Right cardiac atrium (tissue), 5 donors: ENCODE results near the gene ZNF804B. TPM values are rescaled to one million over a fixed set of nuclear protein-coding genes. Genes with fewer than 3 reads are reported as not detected.

Source experiments
- ATAC-seq, 2 donors: fragments of 200-7000 bp; cut with Tn5 transposase; one replicate each; pipeline versions ENCODE4 v1.8.0 to v1.9.1; 2020; ENCODE audit warnings: moderate library complexity in 2 of 2, mild to moderate bottlenecking in 1 of 2
- DNase-seq, 3 donors: peaks; one replicate each; pipeline ENCODE4 v3.0.0-alpha.2; 2020
- H3K27ac ChIP-seq: one replicate; pipeline ENCODE4 v1.5.1; 2013; ENCODE audit warnings: mild to moderate bottlenecking, low read length, control low read depth, moderate library complexity
- H3K27me3 ChIP-seq: one replicate; pipeline ENCODE4 v1.6.1; 2013; ENCODE audit not compliant: control insufficient read depth, insufficient read depth
- H3K4me1 ChIP-seq: one replicate; pipeline ENCODE4 v1.6.1; 2013; ENCODE audit warnings: low read length; ENCODE audit not compliant: control insufficient read depth, insufficient read depth
- H3K4me3 ChIP-seq: one replicate; pipeline ENCODE4 v1.5.1; 2013; ENCODE audit warnings: low read length, control low read depth
- H3K9me3 ChIP-seq: one replicate; pipeline ENCODE4 v1.6.1; 2013; ENCODE audit warnings: low read length; ENCODE audit not compliant: control insufficient read depth
- WGBS: extraction: QIAGEN DNeasy Blood & Tissue Kit; methylation state at CpG from one replicate; pipeline ENCODE4 v1.1.7; 2013; 5-methylcytosine and 5-hydroxymethylcytosine counted together
- intact Hi-C, 4 donors: fragments of 100-400 bp; cut with DNase I; formaldehyde crosslinking; loops; one replicate each; pipeline versions ENCODE4 v1.11.0 to v1.14.0; 2022 to 2023
- polyA plus RNA-seq: library from polyadenylated mRNA; stranded (reverse); fragments of 200-250 nt; gene quantifications from one replicate; pipeline ENCODE4 v1.2.3, GENCODE V29; 2013
- total RNA-seq, 4 donors: library from RNA; stranded (reverse); fragmentation: NEBNext Ultra II Directional; extraction: Animal tissue kit (Norgen Biotek cat#: 25700); gene quantifications; one replicate each; pipeline ENCODE4 v1.2.1, GENCODE V29; 2021
- donor health status: healthy with polysubstance abuse.
- donor health status: DM: no; HTN: yes; CAD: no.
- donor health status: DM: no; HTN: no; CAD: no.
- donor health status: DM: no; HTN: yes; CAD: no; lungs with severe emphysema.
- donor health status: DM: yes; HTN: yes; CAD: no.

The ZNF804B gene
- total and polyA plus RNA-seq, 5 donors: 0.02 to 0.48 (median 0.18) TPM

DNA sequence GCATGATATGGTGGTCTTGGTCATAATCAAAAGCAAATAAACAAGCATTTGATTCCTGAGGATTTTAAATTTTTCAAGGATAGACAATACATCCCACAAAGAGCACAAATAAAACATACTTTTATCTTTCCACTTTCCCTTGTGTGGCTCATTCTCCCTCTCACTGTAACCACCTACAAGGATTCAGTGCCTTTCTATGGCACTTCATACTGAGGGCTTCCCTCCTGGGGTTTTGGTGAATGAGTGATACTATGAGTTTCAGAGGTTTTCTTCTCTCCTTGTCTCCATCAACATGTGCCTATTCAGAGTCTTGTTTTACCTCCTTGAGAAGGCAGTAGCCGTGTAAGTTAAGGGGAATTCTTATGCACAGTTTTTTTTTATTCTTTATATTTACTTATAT, 332.1 kb downstream of the ZNF804B start:
- intact Hi-C loops: no loop called here

DNA sequence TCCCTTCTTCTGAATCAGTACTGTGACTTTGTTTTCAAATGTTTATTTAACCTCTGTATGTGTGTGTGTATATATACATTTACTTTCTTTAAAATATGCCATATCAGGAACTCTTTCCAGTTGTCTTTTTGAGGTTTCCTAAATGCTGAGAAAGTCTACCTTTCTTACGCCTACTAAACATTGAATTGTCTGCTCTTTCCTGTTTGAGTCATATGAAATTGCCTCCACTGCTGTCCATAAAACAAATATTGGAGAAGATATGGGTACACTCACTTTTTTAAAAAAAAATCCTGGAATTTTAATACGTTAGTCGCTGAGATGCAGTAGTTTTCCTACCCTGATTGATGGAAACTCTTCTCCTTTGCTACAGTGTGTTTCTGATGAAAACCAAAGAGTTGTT, 334.8 kb downstream of the ZNF804B start:
- no peak for DNase-seq
- intact Hi-C loops: no loop called here
- no peak overlapping the region for H3K27ac ChIP-seq
- H3K27me3 ChIP-seq: no peaks in the 10 kb centered on the region
- no peak for ATAC-seq
- WGBS: 81% methylated on average over 3 of the region's 3 CpGs
- H3K9me3 ChIP-seq: no peaks in the 10 kb centered on the region
- H3K4me3 ChIP-seq: no peak overlapping the region
- H3K4me1 ChIP-seq: no peaks in the 10 kb centered on the region

More for the DNA sequence above, 332.1 kb downstream of the ZNF804B start:
- Histone ChIP-seq H3K27me3 (no peaks in the 10 kb centered on the region), H3K27ac (no peak overlapping the region), H3K9me3 (no peaks in the 10 kb centered on the region), H3K4me1 (no peaks in the 10 kb centered on the region), H3K4me3 (no peak overlapping the region)
- ATAC-seq (no peak), DNase-seq (no peak)
- 85% methylated on average over 1 of the region's 1 CpG for WGBS

GRCh38 chr7:89103564-89103963, 344.1 kb downstream of the ZNF804B start:
- H3K27me3 ChIP-seq: no peaks in the 10 kb centered on the region
- DNase-seq (no peak), ATAC-seq (no peak)
- H3K9me3 ChIP-seq: no peaks in the 10 kb centered on the region
- intact Hi-C loops: no loop called here
- H3K27ac ChIP-seq: no peak overlapping the region
- no peaks in the 10 kb centered on the region for H3K4me1 ChIP-seq
- H3K4me3 ChIP-seq: no peak overlapping the region

DNA sequence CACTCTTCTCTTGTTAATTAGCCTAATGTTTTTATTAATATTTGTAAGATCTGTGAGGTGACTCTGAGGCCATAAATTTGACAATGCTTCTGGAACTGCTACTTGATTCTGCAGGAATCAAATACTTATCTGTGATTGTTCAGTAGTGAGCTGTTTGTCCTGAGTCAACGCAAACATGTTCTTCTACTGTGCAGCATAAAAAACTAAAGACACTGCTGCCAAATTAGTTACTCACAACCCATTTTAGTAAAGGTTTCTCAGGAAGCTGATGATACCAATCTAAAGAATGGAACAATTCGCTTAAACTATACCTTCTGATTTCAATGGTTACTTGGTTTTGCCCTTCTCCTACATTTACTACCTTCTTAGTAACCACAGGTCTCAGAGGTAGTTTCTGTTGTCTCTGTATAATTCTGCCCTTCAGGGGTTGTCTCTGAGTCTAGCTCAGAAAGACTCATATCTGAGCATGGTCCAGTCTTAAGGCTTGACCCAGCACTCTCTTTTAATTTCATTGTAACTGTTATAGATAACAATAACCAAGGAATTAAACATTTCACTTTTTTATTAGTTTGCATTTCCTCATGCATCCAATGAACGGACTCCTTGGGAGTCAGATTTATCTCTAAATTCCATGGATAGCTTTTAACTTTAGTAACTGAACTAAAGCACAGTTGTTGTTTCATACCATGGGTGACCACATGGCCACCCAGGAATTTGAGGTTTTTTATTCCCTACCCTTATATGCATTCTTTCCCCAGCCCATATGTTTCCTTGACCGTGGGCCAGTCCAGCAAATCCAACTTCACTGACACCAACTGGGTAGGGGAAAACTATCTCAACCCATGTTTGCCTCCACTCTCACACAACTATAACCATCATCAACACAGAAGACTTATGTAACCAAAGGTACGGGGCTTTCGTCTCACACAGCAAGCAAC, 345.5 kb downstream of the ZNF804B start:
- no peaks in the 10 kb centered on the region for H3K27me3 ChIP-seq
- H3K4me3 ChIP-seq: no peak overlapping the region
- DNase-seq: no peak
- no peak overlapping the region for H3K27ac ChIP-seq
- H3K4me1 ChIP-seq: no peaks in the 10 kb centered on the region
- no peaks in the 10 kb centered on the region for H3K9me3 ChIP-seq
- intact Hi-C loops: no loop called here
- ATAC-seq: no peak
- 76% methylated on average over 6 of the region's 6 CpGs for WGBS

DNA sequence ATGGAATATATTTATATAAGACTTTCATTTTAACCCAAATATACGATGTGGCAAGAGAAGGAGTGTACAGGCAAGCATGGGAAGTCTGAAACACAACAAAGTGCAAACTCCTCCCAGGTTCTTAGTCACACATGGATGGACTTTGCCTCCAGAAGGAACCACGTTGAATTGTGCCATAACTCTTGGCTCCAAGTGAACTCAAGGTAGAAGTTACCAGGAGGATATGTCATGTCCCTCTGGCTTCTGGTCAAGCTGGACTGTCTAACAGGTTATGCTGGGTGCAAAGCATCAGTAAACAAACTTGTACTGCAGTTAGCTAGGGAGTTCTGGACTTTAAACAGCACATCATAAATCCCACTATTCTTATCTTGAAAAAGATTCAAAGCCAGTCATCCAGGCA, 364.4 kb downstream of the ZNF804B start:
- DNase-seq (no peak), ATAC-seq (no peak)
- Histone ChIP-seq H3K4me1 (no peaks in the 10 kb centered on the region), H3K9me3 (no peaks in the 10 kb centered on the region), H3K27me3 (no peaks in the 10 kb centered on the region), H3K27ac (no peak overlapping the region), H3K4me3 (no peak overlapping the region)
- intact Hi-C loops: no loop called here
- WGBS: 64% methylated on average over 2 of the region's 2 CpGs

DNA sequence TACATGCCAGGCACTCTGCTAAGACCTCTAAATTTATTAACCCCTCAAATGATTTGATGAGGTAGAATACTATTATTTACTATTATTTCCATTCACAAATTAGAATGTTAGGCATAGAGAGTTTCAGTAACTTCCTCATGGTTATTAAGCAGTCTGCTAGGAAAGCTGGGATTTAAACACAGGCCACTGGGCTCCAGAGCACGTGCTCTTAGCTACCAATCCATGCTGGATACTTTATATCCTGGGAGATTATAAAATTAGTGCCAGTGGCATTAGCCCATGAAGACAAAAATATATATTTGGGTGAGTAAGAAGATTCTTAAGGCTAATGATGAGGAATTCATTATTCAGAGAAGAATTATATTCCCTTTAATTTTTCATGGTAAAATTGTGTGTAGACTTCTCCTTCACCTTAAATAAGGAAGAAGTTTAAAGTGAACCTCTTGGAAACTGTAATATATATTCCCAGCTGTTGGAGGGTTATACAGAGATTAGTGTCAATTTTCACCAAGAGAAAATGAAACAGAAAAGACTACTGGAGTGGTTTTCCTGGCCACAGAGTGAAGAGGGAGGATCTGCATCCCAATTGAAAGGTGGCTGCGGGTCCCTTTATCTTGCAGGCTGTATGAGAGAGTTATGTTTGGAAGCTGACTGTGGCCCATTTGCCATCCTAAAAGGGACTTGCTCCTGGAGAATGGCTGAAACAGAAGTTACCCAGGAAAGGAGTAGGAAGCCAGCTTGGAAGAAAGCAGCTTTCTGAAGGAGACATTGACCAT, 370.3 kb downstream of the ZNF804B start:
- Histone ChIP-seq H3K4me1 (peaks cover 1% of the 10 kb centered on the region), H3K9me3 (no peaks in the 10 kb centered on the region), H3K4me3 (no peak overlapping the region), H3K27ac (no peak overlapping the region), H3K27me3 (no peaks in the 10 kb centered on the region)
- intact Hi-C loops: no loop called here
- DNase-seq (no peak), ATAC-seq (no peak)
- 70% methylated on average over 2 of the region's 2 CpGs for WGBS

DNA sequence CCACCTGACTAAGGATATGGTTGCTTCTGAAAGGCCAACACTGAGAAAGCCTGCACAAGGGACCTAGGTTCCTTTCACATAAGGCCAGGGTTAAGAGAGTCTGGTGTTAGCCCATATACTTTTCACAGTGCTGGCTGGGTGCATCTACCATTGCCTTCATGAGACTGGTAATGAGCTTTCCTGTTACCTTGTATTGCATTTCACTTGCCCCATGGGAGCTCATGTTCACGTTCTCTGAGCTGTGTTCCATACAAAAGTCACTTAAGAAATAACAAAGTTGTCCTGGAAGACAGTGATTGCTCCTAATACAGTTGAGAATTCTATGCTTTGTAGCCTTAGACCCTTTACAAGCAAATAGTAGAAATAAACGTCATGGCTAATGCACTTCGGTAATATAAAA, 373.9 kb downstream of the ZNF804B start:
- intact Hi-C loops: no loop called here
- no peaks in the 10 kb centered on the region for H3K9me3 ChIP-seq
- H3K4me3 ChIP-seq: no peak overlapping the region
- no peak overlapping the region for H3K27ac ChIP-seq
- ATAC-seq (no peak), DNase-seq (no peak)
- H3K27me3 ChIP-seq: no peaks in the 10 kb centered on the region
- WGBS: 61% methylated on average over 3 of the region's 3 CpGs
- peaks cover 1% of the 10 kb centered on the region for H3K4me1 ChIP-seq

DNA sequence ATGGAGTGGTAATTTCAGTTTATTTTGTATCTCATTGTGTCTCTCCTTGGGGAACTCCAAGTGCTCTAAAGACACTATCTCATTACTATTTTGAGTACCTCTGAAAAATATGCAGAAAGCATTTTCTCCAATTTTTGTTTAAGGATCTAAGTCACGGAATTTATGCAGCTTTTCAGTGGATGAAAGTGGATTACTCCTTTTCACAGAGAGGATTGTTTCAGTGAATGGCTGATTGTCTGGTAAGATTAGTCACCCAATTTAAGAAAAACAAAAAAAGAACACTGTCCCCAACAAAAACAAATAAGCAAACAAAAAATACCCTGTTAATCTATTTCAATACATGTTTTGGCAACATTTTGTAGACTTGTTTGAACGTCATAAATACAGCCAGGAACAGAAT, 374.3 kb downstream of the ZNF804B start:
- intact Hi-C loops: no loop called here
- DNase-seq (no peak), ATAC-seq (no peak)
- H3K4me1 ChIP-seq: peaks cover 1% of the 10 kb centered on the region
- H3K4me3 ChIP-seq: no peak overlapping the region
- no peak overlapping the region for H3K27ac ChIP-seq
- whole genome bisulfite sequencing: 36% methylated on average over 2 of the region's 2 CpGs
- no peaks in the 10 kb centered on the region for H3K9me3 ChIP-seq
- no peaks in the 10 kb centered on the region for H3K27me3 ChIP-seq

GRCh38 chr7:89145801-89146200, 386.3 kb downstream of the ZNF804B start:
- DNase-seq (no peak), ATAC-seq (no peak)
- intact Hi-C loops: no loop called here
- no peaks in the 10 kb centered on the region for H3K9me3 ChIP-seq
- H3K27me3 ChIP-seq: no peaks in the 10 kb centered on the region
- no peaks in the 10 kb centered on the region for H3K4me1 ChIP-seq
- no peak overlapping the region for H3K4me3 ChIP-seq
- H3K27ac ChIP-seq: no peak overlapping the region

DNA sequence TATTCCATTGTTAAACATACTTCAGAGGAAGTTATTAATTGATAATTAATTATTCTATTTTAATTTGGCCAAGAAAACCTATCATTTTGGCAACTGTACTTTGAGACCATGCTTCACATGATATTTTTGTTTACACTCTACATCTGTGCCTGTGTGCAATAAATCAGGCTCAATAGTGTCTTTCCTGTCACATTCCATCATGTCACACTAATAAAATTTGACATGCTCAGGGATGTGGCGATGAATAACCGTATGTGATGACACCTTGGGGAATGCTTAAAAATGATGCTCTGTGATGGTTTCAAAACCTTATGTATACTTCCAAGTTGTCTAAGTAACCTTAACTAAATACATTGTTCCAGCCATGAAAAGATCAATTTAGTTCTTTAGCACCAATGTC, 400.6 kb downstream of the ZNF804B start:
- no peaks in the 10 kb centered on the region for H3K9me3 ChIP-seq
- DNase-seq (no peak), ATAC-seq (no peak)
- no peak overlapping the region for H3K27ac ChIP-seq
- H3K4me3 ChIP-seq: no peak overlapping the region
- 84% methylated on average over 2 of the region's 2 CpGs for WGBS
- no peaks in the 10 kb centered on the region for H3K4me1 ChIP-seq
- intact Hi-C loops: no loop called here
- no peaks in the 10 kb centered on the region for H3K27me3 ChIP-seq

DNA sequence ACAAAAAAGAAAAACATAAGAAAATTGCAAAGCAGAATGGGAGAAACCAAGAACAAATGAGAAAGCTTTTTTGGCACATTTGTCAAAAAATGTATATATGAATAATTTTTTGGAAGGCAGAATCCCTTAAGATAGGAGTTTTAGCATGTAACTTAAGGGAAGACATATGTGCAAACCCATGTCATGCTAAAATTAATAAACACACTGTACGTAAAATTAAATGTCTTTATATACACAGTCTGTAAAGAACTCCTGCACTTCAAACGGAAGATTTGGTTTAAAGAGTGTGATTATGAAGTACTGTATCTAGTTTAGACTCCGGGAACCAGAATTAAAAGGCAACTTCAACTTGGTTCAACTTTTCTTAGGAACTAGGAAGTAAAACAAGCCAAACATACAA, 405.9 kb downstream of the ZNF804B start:
- Histone ChIP-seq H3K9me3 (no peaks in the 10 kb centered on the region), H3K4me1 (no peaks in the 10 kb centered on the region), H3K27ac (no peak overlapping the region), H3K4me3 (no peak overlapping the region), H3K27me3 (no peaks in the 10 kb centered on the region)
- intact Hi-C loops: no loop called here
- ATAC-seq (no peak), DNase-seq (no peak)
- WGBS: 77% methylated on average over 3 of the region's 3 CpGs
